ENCODE results near the gene COPE. TPM values are rescaled to one million over a fixed set of nuclear protein-coding genes. Genes with fewer than 3 reads are reported as not detected.

COPE gene
- total and polyA plus RNA-seq, 2 experiments from 2014 or later, result 322 to 347 TPM

GRCh38 chr19:18939163-18939562 lies 20.0 kb upstream of the COPE start:
- Histone ChIP-seq H3F3A (ENCODE audit: insufficient read depth) (0 out of 2 replicates have a peak, but pooled peaks cover 6% of the 10 kb centered on the region), H3K27ac (no peak overlapping the region), H3K27me3 (replicated peaks; ENCODE audit: insufficient read depth) (no peaks in the 10 kb centered on the region), H3K9me3 (ENCODE audit: low read depth) (no peaks in the 10 kb centered on the region), H3K9ac (peak overlapping the region; percentile 92), H3K79me2 (ENCODE audit: insufficient read depth) (peaks cover 44% of the 10 kb centered on the region), H3K4me3 (peak overlapping the region; percentile 93), H3K4me2 (ENCODE audit: unreplicated experiment) (peak overlapping the region; percentile 91), H3K9me2 (ENCODE audit: insufficient read depth) (no peaks in the 10 kb centered on the region), H3K4me1 (ENCODE audit: insufficient read depth) (peaks cover 9% of the 10 kb centered on the region; the same call in 1 of the 2 replicates), H2AFZ (no peak overlapping the region), H3K36me3 (ENCODE audit: low read depth) (peaks cover 20% of the 10 kb centered on the region; the same call in 1 of the 2 replicates), H4K20me1 (ENCODE audit: insufficient read depth) (no peaks in the 10 kb centered on the region)
- DNase-seq, result no peak
- WGBS, 2 experiments (ENCODE audit: low coverage in 1 of 2, low lambda C conversion rate in 2 of 2, missing lambda C conversion rate in 2 of 2), result 86 to 90% methylated on average over 3 of the region's 3 CpGs
- no peak for TF ChIP-seq EZH2 (IDR thresholded peaks at IDR 0.05; ENCODE audit: insufficient read depth, poor library complexity, severe bottlenecking)
- no peak for TF ChIP-seq EZH2phosphoT487 (IDR thresholded peaks at IDR 0.05; ENCODE audit: insufficient read depth, low read depth)
- in situ Hi-C loops (cut with MboI), result no loop called here

GRCh38 chr19:18933297-18933696 lies 14.1 kb upstream of the COPE start:
- Histone ChIP-seq H3K9me2 (ENCODE audit: insufficient read depth) (no peaks in the 10 kb centered on the region), H3K27me3 (replicated peaks; ENCODE audit: insufficient read depth) (no peaks in the 10 kb centered on the region), H3K9ac (no peak overlapping the region), H3K9me3 (ENCODE audit: low read depth) (no peaks in the 10 kb centered on the region), H3K79me2 (ENCODE audit: insufficient read depth) (peaks cover 17% of the 10 kb centered on the region), H3K4me2 (ENCODE audit: unreplicated experiment) (no peak overlapping the region), H3K36me3 (ENCODE audit: low read depth) (peaks cover 32% of the 10 kb centered on the region; the same call in 1 of the 2 replicates), H3F3A (ENCODE audit: insufficient read depth) (peaks cover 10% of the 10 kb centered on the region; the same call in 1 of the 2 replicates), H3K4me1 (ENCODE audit: insufficient read depth) (no peaks in the 10 kb centered on the region), H4K20me1 (ENCODE audit: insufficient read depth) (no peaks in the 10 kb centered on the region), H3K27ac (no peak overlapping the region), H3K4me3 (no peak overlapping the region), H2AFZ (no peak overlapping the region)
- in situ Hi-C loops (cut with MboI), result no loop called here
- no peak for DNase-seq
- 92 to 95% methylated on average over 13 of the region's 13 CpGs for WGBS, 2 experiments (ENCODE audit: low coverage in 1 of 2, low lambda C conversion rate in 2 of 2, missing lambda C conversion rate in 2 of 2)
- TF ChIP-seq EZH2phosphoT487 (IDR thresholded peaks at IDR 0.05; ENCODE audit: insufficient read depth, low read depth) (no peak), EZH2 (IDR thresholded peaks at IDR 0.05; ENCODE audit: insufficient read depth, poor library complexity, severe bottlenecking) (no peak)

- Histone ChIP-seq H3K27me3 (replicated peaks; ENCODE audit: insufficient read depth) (no peaks in the 10 kb centered on the region), H3K4me3 (no peak overlapping the region), H3K9me2 (ENCODE audit: insufficient read depth) (no peaks in the 10 kb centered on the region), H3K4me2 (ENCODE audit: unreplicated experiment) (no peak overlapping the region), H3F3A (ENCODE audit: insufficient read depth) (peaks cover 13% of the 10 kb centered on the region; the same call in 1 of the 2 replicates), H3K9ac (no peak overlapping the region), H3K4me1 (ENCODE audit: insufficient read depth) (no peaks in the 10 kb centered on the region), H3K79me2 (ENCODE audit: insufficient read depth) (peaks cover 17% of the 10 kb centered on the region), H4K20me1 (ENCODE audit: insufficient read depth) (no peaks in the 10 kb centered on the region), H2AFZ (no peak overlapping the region), H3K36me3 (ENCODE audit: low read depth) (peaks cover 27% of the 10 kb centered on the region; the same call in 1 of the 2 replicates), H3K9me3 (ENCODE audit: low read depth) (no peaks in the 10 kb centered on the region), H3K27ac (no peak overlapping the region)
- no peak for TF ChIP-seq EZH2phosphoT487 (IDR thresholded peaks at IDR 0.05; ENCODE audit: insufficient read depth, low read depth)
- no peak for TF ChIP-seq EZH2 (IDR thresholded peaks at IDR 0.05; ENCODE audit: insufficient read depth, poor library complexity, severe bottlenecking)
- DNase-seq, result peak; percentile 89
- in situ Hi-C loops (cut with MboI), result no loop called here
- WGBS, 2 experiments (ENCODE audit: low coverage in 1 of 2, low lambda C conversion rate in 2 of 2, missing lambda C conversion rate in 2 of 2), result 41 to 42% methylated on average over 8 to 37 of the region's 37 CpGs
Measured at GRCh38 chr19:18932216-18932841, 13.1 kb upstream of the COPE start.

GRCh38 chr19:18931316-18932162 lies 12.4 kb upstream of the COPE start:
- no peak overlapping the region for H3K4me3 ChIP-seq
- peaks cover 23% of the 10 kb centered on the region; the same call in 1 of the 2 replicates for H3K36me3 ChIP-seq (ENCODE audit: low read depth)
- in situ Hi-C loops (cut with MboI), result no loop called here
- DNase-seq, result no peak
- no peaks in the 10 kb centered on the region for H3K9me2 ChIP-seq (ENCODE audit: insufficient read depth)
- H3K4me2 ChIP-seq (ENCODE audit: unreplicated experiment), result no peak overlapping the region
- no peaks in the 10 kb centered on the region for H4K20me1 ChIP-seq (ENCODE audit: insufficient read depth)
- no peaks in the 10 kb centered on the region for H3K27me3 ChIP-seq (replicated peaks; ENCODE audit: insufficient read depth)
- WGBS, 2 experiments (ENCODE audit: low coverage in 1 of 2, low lambda C conversion rate in 2 of 2, missing lambda C conversion rate in 2 of 2), result 90 to 96% methylated on average over 27 to 34 of the region's 34 CpGs
- no peak overlapping the region for H2AFZ ChIP-seq
- TF ChIP-seq EZH2 (IDR thresholded peaks at IDR 0.05; ENCODE audit: insufficient read depth, poor library complexity, severe bottlenecking) (no peak), EZH2phosphoT487 (IDR thresholded peaks at IDR 0.05; ENCODE audit: insufficient read depth, low read depth) (no peak)
- peaks cover 19% of the 10 kb centered on the region; the same call in 1 of the 2 replicates for H3F3A ChIP-seq (ENCODE audit: insufficient read depth)
- no peak overlapping the region for H3K27ac ChIP-seq
- H3K4me1 ChIP-seq (ENCODE audit: insufficient read depth), result no peaks in the 10 kb centered on the region
- H3K9me3 ChIP-seq (ENCODE audit: low read depth), result no peaks in the 10 kb centered on the region
- no peak overlapping the region for H3K9ac ChIP-seq
- peaks cover 12% of the 10 kb centered on the region for H3K79me2 ChIP-seq (ENCODE audit: insufficient read depth)

All from GM23248 (cell line).